ENCODE data around the gene HECA.

DNA sequence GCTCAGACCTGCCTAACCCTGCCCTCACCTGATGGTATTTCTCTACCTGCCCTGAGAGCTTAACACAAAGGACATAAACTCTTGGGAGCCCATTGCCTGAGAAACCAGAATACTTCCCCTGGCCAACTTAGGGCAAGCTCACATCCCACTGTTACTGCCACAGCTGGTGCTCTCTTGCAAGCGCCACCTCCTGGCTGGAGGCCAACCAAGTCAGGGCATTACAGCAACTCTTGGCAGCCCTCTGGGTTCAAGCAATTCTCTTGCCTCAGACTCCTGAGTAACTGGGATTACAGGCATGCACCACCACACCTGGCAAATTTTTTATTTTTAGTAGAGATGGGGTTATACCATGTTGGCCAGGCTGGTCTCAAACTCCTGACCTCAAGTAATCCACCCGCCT lies 70.1 kb downstream of the HECA start:
- TF ChIP-seq, protein P1, sequence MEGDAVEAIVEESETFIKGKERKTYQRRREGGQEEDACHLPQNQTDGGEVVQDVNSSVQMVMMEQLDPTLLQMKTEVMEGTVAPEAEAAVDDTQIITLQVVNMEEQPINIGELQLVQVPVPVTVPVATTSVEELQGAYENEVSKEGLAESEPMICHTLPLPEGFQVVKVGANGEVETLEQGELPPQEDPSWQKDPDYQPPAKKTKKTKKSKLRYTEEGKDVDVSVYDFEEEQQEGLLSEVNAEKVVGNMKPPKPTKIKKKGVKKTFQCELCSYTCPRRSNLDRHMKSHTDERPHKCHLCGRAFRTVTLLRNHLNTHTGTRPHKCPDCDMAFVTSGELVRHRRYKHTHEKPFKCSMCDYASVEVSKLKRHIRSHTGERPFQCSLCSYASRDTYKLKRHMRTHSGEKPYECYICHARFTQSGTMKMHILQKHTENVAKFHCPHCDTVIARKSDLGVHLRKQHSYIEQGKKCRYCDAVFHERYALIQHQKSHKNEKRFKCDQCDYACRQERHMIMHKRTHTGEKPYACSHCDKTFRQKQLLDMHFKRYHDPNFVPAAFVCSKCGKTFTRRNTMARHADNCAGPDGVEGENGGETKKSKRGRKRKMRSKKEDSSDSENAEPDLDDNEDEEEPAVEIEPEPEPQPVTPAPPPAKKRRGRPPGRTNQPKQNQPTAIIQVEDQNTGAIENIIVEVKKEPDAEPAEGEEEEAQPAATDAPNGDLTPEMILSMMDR (IDR thresholded peaks at IDR 0.05) = no peak
- no peak for TF ChIP-seq POLR2A (IDR thresholded peaks at IDR 0.05)
- TF ChIP-seq EP300 (IDR thresholded peaks at IDR 0.05) = no peak
